Uterus (tissue), 4 donors: ENCODE measurements around the gene ADGRL2. TPM values are rescaled to one million over a fixed set of nuclear protein-coding genes. Genes with fewer than 3 reads are reported as not detected.

Experiments
- DNase-seq, 2 donors: peaks; one replicate each; pipeline ENCODE4 v3.0.0-alpha.2; 2019 to 2020
- H3K27ac ChIP-seq, 2 donors: fragments of 200-600 bp; sonication (generic); 1 replicate in 1 of 2; 2 replicates in 1 of 2; pipeline ENCODE4 v1.5.1; 2016 to 2018
- H3K27me3 ChIP-seq, 2 donors: fragments of 200-600 bp; sonication (generic); one replicate each; pipeline ENCODE4 v1.5.1; 2018 to 2019; ENCODE audit warnings: control low read depth in 1 of 2
- H3K36me3 ChIP-seq, 2 donors: fragments of 200-600 bp; sonication (generic); one replicate each; pipeline ENCODE4 v1.5.1; 2019; ENCODE audit warnings: control low read depth in 1 of 2
- H3K4me1 ChIP-seq, 2 donors: fragments of 200-600 bp; sonication (generic); one replicate each; pipeline ENCODE4 v1.5.1; 2018 to 2019; ENCODE audit warnings: control low read depth in 1 of 2
- H3K4me3 ChIP-seq, 2 donors: fragments of 200-600 bp; sonication (generic); 1 replicate in 1 of 2; 2 replicates in 1 of 2; pipeline ENCODE4 v1.5.1; 2018 to 2019; ENCODE audit warnings: mild to moderate bottlenecking in 1 of 2
- H3K9me3 ChIP-seq, 2 donors: fragments of 200-600 bp; sonication (generic); one replicate each; pipeline ENCODE4 v1.5.1; 2019; ENCODE audit warnings: control low read depth in 1 of 2
- POLR2A ChIP-seq, 2 donors: fragments of 450-650 bp; IDR thresholded peaks; one replicate each; pipeline ENCODE4 v1.6.1; 2016; ENCODE audit warnings: antibody characterized with exemption in 2 of 2, mild to moderate bottlenecking in 1 of 2, moderate library complexity in 1 of 2
- intact Hi-C: fragments of 100-400 bp; cut with DNase I; formaldehyde crosslinking; loops from one replicate; pipeline ENCODE4 v1.15.1; 2023; ENCODE audit warnings: low total_unique reads
- total RNA-seq, 4 donors: library from RNA; depleted of rRNA in 3 of 4; stranded (reverse); fragments of >200 nt in 3 of 4; gene quantifications; one replicate each; pipeline versions ENCODE4 v1.1.0 to v1.2.4, GENCODE V29; 2014 to 2023
- TF ChIP-seq, protein P1 (sequence below), 4 experiments: fragments of 200-600 bp in 2 of 4; fragments of 450-650 bp in 2 of 4; sonication (generic) in 2 of 4; IDR thresholded peaks; one replicate each; pipeline ENCODE4 v1.5.1; 2016 to 2019; ENCODE audit warnings: antibody characterized with exemption in 4 of 4, mild to moderate bottlenecking in 2 of 4, moderate library complexity in 1 of 4
- donor health status: DM: yes; HTN: yes; CAD: no.

Gene ADGRL2
- total RNA-seq, 4 donors from 2014 or later, result 29.1 to 200 (median 50.7) TPM

DNA sequence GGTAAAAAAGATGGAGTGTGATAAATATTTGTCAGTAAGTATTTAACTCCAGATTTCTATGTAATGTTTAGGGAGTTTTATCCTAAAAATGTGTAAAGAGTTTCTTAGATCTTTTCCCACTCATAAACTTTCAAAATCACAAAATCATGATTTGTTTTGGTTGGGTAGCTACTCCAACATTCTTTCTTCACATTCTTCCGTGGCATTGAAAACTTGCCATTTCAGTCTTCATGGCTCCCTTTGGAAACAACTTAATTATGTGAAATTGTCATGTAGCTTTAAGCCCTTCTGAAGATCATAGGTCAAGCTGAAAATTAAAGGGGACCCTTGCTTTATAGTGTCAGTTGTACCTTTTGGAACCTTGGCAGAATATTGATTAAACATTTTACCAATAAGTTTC, 73.2 kb downstream of the ADGRL2 start:
- Histone ChIP-seq H3K4me3 (no peak overlapping the region), H3K36me3 (no peaks in the 10 kb centered on the region), H3K4me1 (no peaks in the 10 kb centered on the region), H3K9me3 (no peaks in the 10 kb centered on the region), H3K27ac (no peak overlapping the region), H3K27me3 (no peaks in the 10 kb centered on the region)
- TF ChIP-seq POLR2A (IDR thresholded peaks at IDR 0.05), result no peak
- TF ChIP-seq, protein P1, sequence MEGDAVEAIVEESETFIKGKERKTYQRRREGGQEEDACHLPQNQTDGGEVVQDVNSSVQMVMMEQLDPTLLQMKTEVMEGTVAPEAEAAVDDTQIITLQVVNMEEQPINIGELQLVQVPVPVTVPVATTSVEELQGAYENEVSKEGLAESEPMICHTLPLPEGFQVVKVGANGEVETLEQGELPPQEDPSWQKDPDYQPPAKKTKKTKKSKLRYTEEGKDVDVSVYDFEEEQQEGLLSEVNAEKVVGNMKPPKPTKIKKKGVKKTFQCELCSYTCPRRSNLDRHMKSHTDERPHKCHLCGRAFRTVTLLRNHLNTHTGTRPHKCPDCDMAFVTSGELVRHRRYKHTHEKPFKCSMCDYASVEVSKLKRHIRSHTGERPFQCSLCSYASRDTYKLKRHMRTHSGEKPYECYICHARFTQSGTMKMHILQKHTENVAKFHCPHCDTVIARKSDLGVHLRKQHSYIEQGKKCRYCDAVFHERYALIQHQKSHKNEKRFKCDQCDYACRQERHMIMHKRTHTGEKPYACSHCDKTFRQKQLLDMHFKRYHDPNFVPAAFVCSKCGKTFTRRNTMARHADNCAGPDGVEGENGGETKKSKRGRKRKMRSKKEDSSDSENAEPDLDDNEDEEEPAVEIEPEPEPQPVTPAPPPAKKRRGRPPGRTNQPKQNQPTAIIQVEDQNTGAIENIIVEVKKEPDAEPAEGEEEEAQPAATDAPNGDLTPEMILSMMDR (IDR thresholded peaks at IDR 0.05), result no peak
- DNase-seq, result no peak
- intact Hi-C loops, result no loop called here

DNA sequence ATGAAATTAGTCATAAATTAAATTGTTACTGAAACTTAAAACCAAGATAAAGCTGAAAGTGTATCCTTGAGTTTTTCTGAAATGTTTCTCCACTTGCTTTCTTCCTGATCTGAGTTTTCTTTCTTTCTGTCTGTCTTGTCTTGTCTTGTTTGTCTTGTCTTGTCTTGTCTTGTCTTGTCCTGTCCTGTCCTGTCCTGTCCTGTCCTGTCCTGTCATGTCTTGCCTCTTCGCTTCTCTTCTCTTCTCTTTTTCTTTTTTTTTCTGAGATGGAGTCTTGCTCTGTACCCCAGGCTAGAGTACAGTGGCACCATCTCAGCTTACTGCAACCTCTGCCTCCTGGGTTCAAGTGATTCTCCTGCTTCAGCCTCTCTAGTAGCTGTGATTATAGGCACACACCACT, 73.7 kb downstream of the ADGRL2 start:
- intact Hi-C loops, result no loop called here
- Histone ChIP-seq H3K27ac (no peak overlapping the region), H3K4me1 (no peaks in the 10 kb centered on the region), H3K9me3 (no peaks in the 10 kb centered on the region), H3K36me3 (no peaks in the 10 kb centered on the region), H3K4me3 (no peak overlapping the region), H3K27me3 (no peaks in the 10 kb centered on the region)
- TF ChIP-seq POLR2A (IDR thresholded peaks at IDR 0.05), result no peak
- TF ChIP-seq, protein P1 (IDR thresholded peaks at IDR 0.05), result no peak
- no peak for DNase-seq

DNA sequence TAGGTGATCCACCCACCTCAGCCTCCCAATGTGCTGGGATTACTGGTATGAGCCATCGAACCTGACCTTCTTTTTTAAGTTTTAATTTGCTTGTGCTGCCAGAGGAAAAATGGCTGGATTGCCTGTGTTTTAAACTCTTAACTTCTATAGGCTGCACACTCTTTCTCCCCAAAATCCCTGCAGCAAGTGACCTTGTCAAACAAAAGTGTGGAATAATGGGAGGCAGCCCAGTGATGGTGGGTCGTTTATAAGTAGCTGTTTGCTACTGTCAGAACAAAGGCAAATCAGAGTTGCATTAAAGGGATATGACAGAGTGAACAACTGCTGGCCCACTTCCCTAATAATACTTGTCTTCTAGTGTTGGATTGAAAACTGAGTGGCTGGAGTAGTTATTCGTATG, 74.2 kb downstream of the ADGRL2 start:
- H3K4me1 ChIP-seq, result no peaks in the 10 kb centered on the region

DNA sequence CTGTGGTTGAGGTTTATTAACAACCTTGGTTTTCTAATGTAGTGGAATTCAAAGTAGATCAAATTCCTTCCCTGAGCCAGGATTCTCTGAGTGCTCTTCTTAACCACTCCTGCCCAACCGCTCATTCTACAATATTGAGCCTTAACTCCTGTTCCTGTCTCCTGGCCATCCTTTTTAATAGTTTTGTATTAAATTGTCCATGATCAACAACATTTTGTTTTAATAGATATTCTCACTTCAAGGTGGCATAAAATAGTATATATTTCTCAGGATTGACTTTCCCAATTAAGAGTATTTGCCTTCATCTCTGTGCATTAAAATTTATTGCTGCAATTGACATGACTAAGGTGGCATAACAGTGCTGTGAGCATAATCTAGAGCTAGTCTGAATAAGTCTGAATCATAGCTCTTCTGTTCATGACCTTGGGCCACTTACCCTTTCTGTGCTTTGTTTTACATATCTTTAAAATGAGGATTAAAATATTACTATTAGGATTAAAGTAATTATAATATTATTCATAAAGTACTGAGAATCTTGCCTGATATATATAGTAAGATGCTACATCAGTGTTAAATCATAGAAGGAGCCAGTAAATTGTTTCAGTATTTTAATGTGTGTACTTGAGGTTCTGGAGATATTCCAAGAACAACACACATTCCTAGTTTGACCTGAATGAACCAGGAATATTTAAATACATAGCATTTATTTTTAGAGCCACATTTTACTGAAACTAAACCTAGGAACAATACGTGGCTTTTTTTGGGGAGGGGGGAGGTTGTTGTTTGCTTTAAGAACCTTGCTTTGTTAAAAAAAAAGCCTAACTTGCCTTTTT, 76.4 kb downstream of the ADGRL2 start:
- no peaks in the 10 kb centered on the region for H3K4me1 ChIP-seq
- H3K27me3 ChIP-seq, result no peaks in the 10 kb centered on the region
- intact Hi-C loops, result no loop called here
- H3K36me3 ChIP-seq, result no peaks in the 10 kb centered on the region
- no peak for TF ChIP-seq POLR2A (IDR thresholded peaks at IDR 0.05)
- TF ChIP-seq, protein P1 (IDR thresholded peaks at IDR 0.05), result no peak
- H3K9me3 ChIP-seq, result no peaks in the 10 kb centered on the region
- no peak overlapping the region for H3K4me3 ChIP-seq
- DNase-seq, result no peak
- no peak overlapping the region for H3K27ac ChIP-seq

More for the DNA sequence above, 74.2 kb downstream of the ADGRL2 start:
- no peak for DNase-seq
- Histone ChIP-seq H3K27me3 (no peaks in the 10 kb centered on the region), H3K9me3 (no peaks in the 10 kb centered on the region), H3K4me3 (no peak overlapping the region), H3K27ac (no peak overlapping the region), H3K36me3 (no peaks in the 10 kb centered on the region)
- intact Hi-C loops, result no loop called here
- no peak for TF ChIP-seq POLR2A (IDR thresholded peaks at IDR 0.05)
- TF ChIP-seq, protein P1 (IDR thresholded peaks at IDR 0.05), result no peak

DNA sequence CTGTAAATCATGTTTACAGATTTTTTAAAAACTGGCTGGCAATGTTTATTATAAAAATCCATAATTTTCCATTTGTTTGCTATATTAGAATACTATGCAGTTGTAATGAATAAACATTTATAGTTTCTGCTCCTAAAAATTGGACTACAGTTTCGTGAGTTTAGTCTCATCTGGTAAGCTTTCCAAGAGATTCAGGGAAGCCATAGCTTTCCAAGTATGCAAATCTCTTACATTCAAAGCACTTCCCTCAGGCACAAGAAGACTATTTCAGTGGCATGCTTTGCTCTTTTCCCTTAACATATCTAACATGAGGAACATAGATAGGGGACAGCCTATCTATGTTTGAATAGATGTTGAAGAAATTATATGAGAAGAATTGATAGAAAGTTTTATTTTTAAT, 77.2 kb downstream of the ADGRL2 start:
- intact Hi-C loops, result no loop called here
- no peaks in the 10 kb centered on the region for H3K36me3 ChIP-seq
- no peak overlapping the region for H3K27ac ChIP-seq
- H3K27me3 ChIP-seq, result no peaks in the 10 kb centered on the region
- no peaks in the 10 kb centered on the region for H3K4me1 ChIP-seq
- TF ChIP-seq POLR2A (IDR thresholded peaks at IDR 0.05), result no peak
- TF ChIP-seq, protein P1 (IDR thresholded peaks at IDR 0.05), result no peak
- no peak overlapping the region for H3K4me3 ChIP-seq
- no peaks in the 10 kb centered on the region for H3K9me3 ChIP-seq
- DNase-seq, result no peak
